Myocyte (in vitro differentiated cells): ENCODE results near the gene ADGRD1. TPM values are rescaled to one million over a fixed set of nuclear protein-coding genes. Genes with fewer than 3 reads are reported as not detected.

Experiments
- DNase-seq: peaks from one replicate; pipeline ENCODE4 v3.0.0-alpha.2; 2012; ENCODE audit warnings: low read depth
- total RNA-seq: library from RNA; depleted of rRNA; stranded (reverse); fragments of >200 nt; gene quantifications from 2 replicates; pipeline ENCODE4 v1.2.3, GENCODE V29; 2014

ADGRD1 gene
- total RNA-seq, 1 donor from 2014 or later, result 0.32 TPM

DNA sequence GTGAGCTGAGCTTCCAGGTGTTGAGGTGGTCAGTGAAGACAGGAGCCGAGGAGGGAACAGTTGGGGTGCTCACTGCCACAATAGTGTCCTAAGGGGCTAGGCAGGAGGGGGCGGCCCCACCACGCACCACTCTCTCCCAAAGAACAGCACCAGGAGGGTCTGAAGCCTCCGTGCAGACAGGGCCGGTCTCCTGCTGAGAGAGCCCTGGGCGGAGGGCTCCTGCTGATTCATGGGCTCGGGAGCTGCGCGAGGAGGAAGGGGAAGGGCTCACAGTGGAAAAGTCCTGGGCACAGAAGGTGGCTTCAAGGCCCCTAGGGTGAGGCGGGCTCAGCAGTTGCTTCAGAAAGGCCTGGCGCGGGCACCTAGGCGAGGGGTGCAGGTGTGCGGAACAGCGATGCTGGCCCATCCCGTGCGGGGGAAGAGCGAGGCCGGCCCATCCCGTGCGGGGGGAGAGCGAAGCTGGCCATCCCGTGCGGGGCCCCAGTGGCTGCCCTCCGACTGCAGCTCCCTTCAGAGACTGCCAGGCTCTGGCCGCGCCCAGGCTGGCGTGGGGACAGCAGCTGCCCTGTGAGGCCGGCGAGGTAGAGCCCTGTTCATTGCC lies 176.7 kb downstream of the ADGRD1 start:
- DNase-seq, result no peak

DNA sequence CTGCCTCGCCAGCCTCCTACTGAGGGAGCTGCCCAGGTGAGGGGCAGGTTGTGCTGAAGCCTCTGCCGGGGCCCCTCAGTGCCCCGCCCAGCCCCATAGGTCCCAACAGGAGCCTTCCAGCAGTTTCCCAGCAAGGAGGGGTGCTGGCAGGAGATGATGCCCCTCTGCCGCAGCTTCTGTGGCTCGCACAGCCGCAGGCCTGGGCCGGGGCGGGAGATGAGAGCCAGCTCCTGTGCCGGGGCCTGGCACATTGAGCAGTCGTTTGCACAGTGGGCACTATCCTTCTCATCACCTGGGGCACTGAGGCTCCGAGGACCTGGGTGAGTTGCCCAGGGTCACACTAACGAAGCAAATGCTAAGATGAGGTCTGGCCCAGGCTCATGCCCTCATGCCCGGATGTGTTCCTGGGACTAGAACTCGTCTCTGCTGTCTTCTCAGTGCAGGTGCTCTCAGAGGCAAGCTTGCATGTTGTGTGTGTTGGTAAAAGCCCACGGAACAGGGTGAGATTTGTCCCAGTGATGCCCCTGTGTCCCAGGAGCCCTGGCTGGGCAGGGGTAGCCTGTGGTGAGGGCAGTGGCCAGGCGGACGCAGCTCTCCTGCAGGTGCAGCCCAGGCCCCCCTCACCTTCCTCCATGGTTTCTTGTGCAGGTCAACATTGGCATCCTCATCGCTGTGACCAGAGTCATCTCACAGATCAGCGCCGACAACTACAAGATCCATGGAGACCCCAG lies 177.5 kb downstream of the ADGRD1 start:
- DNase-seq, result no peak

DNA sequence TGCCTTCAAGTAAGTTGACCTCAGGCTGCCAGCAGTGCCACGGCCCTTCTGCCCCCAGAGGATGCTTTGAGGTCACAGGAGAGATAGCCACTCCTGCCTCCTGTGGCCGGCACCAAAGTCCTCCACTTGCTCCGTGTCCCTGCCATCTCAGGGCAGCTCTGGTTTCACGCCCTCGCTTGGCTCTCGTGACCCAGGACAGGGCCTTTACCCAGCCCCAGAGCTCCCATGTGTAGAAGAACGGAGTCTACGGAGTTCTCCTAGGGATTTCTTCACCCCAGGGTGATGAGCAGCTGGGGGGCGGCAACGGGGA lies 178.1 kb downstream of the ADGRD1 start:
- DNase-seq, result no peak

DNA sequence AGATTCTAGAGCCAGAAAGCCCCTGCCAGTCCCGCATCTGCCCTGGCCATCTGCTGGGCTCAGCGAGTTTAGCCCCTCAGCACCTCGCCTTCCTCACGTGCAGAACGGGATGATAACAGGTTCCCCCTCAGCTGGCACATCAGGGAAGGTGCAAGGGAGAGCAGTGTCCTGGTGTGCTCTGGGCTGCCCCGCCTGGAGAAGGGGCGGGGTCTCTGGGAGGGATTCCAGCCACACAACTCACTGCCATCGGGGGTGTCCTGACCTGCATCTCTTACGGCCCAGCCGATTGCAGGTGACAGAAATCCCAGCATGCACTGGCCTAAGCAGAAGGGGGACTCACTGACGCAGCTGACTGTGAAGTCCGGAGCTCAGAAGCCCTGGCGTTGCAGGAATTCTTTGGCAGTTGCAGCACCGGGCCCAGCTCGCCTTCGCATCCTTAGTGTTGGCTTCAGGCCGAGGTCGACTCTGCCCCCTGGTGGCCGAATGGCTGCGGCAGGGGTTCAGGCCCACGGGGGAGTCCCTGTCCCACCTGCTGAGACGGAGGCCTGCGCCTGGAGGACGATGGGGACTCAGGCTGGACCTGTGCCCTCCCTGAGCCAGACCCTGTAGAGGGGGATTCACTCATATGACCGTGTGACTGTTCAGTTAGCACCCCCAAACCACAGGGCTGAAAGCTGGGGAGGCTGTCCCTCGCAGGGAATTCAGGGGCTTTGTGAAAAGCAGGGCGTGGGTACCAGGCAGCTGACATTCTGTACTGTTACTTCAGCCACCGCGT lies 178.6 kb downstream of the ADGRD1 start:
- no peak for DNase-seq

DNA sequence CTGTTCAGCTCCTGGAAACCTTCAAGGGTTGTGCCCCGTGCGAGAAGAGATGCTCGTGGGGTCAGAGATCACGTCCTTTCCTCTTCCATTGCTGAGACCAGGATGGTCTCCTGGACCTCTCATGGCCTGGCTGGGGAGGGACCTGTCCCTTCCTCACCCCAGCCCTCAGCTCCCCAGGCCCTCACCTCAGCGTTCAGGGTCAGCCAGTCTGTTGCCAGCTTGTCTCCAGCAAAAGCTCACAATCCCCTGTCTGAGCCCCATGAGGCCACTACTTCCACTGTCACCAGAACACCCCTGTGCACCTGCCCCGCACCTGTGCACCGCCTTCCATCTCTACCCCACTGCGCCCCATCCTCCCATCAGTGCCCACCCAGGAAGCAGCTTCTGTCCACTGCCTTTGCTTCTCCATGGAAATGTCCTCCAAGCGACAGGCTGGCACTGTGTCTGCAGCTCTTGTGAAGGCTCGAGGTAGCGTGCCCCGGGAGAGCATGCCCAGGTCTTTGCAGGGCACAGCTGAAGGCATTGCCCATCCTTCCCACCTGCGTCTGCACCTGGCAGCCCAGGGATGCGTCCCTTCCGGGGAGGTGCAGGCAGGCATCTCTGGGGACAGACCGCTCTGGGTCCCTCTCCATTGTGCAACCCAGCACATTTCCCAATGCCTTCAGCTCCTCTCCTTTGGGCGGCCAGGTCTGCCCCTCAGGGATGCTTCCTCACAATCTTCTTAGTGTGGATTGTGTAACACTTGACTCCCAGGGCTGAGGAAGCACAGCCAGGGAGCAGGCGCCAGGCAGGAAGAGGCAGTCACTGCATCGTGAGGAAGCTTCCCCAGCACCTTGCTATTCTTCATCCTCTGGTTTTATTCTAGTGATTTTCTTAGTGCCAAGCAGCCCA lies 179.6 kb downstream of the ADGRD1 start:
- DNase-seq, result no peak

DNA sequence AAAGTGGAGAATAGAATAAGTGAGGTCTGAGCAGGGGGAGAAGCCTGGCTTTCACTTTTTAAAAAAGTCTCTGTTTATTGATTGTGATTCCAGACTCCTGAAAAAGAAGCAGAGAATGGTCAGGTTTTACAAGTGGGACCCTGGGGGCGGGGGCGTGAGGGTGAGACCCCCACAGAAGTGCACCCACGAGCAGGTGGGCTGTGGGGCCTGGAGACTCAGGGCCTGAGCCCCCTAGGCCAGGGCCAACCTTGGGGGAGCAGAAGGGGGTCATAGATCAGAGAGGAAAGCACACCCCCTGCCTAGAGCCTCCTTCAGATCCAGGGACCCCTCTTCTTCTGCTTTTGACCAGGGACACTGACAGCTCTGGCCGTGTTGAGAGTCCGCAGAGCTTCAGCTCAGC lies 180.3 kb downstream of the ADGRD1 start:
- DNase-seq, result no peak

DNA sequence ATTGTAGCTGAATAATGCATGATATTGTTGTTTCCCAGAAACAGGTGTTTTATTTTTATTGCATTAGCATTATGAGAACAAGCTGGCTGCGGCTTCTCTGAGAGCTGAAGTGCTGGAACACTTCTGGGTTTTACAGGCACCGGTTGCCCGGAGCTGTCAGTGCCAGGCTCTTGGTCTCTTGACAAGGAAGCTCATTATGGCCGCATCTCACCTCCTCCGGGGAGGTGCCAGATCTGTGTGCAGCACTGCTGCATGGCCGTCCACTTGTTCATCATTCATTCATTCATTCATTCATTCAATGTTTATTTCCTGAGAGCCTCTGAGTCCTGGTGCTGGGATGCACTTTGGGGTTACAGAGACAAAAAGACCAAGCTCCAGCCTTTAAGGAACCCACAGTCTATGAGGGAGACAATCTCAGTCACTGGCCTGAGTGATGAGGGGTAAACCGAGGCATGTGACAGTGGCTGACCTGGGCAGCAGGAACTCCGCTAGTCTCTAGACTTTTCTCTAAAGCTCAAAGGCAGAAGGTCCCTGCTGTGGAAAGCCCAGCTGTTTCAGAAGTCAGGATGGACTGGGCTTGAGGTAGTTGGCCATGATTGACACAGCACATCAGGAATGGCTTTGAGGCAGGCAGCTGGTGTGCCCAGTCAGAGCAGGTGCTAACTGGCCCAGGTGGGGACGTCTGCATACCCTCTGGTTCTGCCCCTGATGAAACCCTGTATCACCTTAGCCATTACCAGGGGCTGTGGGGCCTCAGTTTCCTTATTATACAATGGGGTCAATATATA lies 181.0 kb downstream of the ADGRD1 start:
- DNase-seq, result no peak

DNA sequence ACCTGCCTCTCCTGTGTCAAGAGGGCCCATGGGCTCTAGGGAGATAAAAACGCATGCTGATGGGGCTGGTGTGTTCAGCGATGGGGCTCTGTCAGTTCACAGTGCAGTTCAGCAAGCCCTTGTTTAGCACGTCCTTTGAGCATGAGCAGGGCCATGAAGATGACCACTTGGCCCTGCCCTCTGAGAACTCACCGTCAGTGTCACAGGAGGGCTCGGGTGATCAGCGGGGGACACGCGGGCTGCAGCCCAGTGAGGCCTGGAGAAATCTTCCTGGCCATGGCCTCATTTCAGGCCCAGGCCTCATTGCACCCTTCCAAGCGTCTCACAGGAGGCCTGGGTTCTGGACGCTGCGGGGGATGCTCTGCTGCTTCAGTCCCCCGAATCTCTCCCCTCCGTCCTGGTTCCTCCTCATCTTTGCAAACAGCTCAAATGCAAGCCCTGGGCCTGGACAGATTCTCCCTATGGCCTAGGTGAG lies 181.6 kb downstream of the ADGRD1 start:
- no peak for DNase-seq

DNA sequence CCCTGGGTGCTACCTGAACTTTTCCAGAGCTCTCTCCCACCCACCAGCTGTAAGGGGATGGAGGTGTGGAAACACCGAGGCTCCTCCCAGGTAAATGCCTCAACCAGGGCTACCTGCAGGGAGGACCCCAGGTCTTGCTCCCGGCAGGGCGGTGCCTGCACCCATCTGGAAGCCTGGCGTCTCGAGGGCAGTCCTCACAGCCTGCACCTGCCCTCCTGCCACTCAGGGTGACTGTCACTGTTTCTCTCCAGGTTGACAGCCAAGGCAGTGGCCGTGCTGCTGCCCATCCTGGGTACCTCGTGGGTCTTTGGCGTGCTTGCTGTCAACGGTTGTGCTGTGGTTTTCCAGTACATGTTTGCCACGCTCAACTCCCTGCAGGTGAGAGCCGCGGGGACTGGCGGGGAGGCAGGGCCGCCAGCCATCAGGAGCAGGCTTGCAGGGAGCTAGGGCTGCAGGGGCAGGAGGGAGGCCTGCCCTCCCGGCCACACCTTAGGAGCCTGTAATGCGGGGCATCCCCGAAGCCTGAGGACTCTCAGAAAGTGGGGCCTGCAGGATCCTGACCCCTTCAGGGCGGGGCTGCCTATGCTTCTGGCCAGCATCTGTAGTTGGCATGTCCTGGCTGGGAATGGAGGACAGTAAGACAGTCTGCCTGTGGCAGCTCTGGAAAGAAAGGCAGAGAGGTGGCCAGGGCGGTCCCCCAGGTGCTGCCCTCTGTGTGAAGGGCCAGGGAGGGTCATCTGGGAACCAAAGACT lies 182.3 kb downstream of the ADGRD1 start:
- no peak for DNase-seq

DNA sequence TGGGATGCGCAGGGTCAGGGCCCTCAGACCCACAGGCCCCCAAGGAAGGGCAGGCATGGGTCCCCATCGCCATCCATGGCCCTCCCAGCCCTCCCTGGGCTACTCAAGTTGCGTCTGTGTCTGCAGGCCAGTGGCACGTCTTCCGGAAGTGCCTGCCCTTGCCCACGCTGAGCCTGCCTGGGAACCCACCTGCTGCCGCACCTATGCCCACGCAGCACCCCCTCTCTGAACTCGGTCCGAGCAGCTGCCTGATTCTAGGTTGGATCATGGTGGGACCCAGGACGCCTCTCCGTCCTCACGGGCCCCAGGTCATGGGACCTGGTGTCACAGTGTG lies 182.8 kb downstream of the ADGRD1 start:
- no peak for DNase-seq

DNA sequence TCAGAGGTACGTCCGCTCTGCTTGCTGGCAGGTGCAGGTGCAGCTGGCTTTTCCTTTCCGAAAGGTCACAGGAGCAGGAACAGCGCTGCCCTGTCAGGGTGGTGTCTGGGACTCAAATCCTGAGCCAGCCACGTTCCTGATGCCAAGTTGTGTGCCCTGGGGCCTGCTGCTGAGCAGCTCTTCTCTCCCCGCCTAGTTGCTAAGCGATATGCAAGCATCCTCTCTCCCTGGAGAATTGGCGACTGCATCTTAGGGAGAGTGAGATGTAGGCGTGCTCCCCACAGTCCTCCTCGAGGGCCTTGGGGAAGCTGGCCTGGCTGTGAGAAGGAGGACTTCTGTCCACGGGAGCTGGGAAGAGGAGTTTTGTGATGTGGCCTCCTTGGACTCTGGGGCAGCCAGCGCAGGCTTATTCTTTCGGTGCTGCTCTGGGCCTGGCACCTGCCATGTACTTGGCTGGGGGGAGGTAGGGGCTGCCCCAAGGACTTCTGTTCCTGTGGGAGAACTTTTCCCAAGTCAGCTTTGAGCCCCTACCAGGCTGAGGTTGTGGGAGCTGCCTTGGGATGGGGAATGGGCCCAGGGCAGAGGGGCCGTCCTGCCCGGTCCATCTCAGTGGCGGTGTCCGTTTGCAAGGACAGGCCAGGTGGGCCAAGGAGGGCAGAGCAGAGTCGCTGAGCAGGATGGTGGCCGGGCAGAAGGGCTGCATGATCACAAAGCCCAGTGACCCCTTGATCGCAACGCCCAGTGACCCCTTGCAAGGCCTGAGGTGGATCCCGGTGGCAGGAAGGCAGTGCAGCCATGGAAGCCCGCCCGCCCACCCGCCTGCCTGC lies 183.5 kb downstream of the ADGRD1 start:
- no peak for DNase-seq

DNA sequence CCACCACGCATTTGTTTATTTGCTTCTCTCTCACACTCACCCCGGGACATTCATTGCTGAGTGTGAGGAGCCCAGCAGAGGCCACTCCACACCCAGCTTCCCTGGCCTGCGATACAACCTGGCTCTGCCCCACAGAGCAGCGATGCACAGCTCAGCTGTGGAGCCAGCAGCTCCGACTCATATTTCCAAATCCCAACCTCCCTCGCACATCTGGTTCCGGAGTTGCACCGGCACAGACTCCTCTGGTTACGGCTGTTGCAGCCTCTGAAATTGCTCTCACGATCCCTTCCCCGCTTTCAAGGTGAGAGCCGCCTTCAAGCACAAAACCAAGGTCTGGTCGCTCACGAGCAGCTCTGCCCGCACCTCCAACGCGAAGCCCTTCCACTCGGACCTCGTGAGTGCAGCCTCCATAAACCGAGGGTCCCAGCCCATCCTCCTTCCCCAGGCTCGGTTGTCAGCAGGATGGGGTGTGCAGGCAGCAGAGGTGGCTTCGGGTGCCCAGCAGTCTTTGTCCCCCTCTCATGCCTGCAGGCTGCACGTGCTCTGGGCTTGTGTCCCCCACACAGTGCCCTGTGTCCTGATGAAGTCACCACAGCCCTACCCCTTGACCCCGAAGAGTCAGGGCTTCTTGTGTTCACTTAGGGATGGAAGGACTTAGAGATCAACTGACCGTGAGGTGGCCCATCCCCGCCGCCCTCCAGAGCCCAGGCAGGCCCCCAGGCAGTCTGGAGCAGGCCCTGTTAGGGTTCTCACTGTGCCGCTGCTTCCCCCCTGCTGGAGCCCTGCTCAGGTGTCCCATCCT lies 184.3 kb downstream of the ADGRD1 start:
- DNase-seq, result no peak

DNA sequence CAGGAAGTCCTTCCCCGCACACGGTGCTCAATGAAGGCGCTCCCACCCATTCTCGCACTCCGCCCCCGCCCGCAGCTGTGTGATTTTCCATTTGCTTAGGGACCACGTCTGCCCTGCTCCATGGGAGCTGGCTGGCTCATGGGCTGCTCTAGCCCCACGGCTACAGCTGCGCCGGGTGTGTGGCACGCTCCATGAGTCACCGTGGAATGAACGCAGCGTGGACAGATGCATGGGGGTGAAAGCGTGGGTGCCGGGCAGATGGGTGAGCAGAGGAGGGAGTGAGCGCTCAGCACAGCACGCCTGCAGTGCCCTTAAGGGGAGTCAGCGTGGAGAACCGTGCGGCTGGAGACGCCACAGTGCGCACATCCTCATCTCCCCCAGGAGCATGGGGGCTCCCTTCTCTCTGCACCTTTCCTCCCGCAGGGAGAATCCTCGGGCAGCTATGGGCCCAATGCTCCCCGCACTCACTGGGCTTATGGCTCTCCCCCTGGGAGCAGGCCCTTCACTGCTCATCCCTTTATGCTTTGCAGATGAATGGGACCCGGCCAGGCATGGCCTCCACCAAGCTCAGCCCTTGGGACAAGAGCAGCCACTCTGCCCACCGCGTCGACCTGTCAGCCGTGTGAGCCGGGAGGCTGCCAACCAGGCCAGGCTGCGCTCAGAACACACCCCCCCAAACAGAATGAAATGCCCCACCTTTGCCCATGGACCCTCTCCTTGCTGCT lies 185.1 kb downstream of the ADGRD1 start:
- no peak for DNase-seq

DNA sequence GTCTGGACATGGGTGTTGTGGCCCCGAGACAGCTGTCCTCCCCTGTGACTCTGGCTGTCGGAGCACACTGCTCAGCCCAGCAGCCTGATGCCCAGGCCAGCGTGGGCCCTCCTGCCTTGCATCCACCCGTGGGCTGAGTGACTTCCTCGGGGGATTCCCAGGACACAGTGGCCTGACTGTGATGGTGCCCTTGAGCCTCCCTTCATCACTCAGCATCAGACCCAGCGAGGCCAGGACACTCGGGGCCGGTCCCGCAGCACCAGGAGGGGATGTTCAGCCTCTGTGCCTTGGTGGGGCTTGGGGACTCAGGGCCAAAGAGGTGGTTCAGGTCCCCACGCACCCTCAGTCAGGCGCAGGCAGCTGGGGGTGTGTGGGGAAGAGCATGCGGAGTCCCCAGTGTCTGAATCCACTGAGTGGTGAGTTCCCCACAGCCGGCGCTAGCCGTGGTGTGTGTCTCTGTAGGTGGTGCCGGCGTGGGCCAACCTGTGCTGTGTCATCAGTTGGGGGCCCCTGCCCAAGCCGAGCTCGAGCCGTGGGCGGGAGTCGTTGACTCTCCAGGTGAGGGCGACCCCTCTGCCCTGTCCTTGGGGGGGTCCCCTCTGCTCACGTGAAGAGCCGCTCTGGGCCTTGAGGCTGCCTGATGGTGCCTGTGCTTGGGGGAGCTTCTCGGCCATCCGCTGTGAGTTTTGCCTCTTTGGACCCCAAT lies 185.8 kb downstream of the ADGRD1 start:
- no peak for DNase-seq

DNA sequence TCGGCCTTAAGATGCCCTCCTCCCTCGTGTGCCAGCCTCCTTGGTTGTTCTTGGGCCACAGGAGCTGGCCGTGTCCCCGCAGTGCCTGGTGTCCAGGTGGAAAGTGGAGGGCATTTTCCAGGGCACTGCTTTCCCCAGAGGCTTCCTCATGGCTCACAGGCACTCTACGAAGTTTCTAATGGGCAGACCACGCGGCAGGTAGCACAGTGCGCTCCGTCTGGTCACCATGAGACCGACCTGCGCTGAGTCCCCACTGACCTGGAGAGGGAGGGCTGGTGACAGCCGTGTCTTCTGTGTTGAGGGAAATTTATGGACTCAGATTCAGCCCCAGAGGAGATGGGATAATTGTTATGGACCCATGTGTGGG lies 186.3 kb downstream of the ADGRD1 start:
- DNase-seq, result no peak

DNA sequence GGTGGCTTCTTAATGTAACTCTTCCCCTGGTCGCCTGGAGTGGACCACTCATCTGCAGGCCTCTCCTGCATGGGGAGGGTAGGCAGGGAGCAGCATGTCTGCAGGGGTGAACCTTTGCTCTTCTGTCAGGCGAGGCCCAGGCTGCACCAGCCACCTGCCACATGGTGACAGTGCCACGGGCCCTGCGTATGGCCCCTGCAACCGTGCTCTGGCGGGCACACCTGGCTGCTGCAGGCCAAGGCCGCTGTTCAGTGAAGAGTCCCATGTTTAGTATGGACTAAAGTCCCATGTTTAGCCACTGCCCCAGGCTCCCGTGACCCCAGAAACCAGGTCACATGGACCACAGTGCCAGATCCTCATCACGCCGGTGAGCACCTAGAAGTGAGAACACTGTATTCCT lies 187.0 kb downstream of the ADGRD1 start:
- DNase-seq, result no peak

DNA sequence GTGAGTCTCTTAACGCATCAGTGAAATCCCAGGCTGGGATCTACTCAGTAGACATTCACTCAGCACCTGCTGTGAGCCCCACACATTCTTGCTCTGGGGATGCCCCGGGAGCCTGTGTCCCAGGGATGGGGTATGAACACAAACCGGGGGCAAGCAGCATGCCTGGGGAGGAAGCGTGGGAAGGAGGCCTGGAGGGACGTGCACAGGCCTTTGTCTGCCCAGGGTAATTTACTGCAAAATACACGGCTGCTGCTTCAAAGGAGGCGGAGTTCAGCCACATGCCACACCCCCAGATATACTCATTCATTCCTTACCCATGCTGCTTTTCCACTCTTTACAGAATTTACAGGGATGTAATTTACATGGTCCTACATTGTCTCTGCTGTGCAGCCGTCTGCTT lies 187.8 kb downstream of the ADGRD1 start:
- DNase-seq, result no peak
